HEK293T (cell line): Measurements from ENCODE around the gene PTDSS2.
"Not testable (repeated sequence)": the region's sequence is repeated elsewhere in the genome, so short reads cannot be mapped to it uniquely, and the experiment has no call there.

Experiments used
- ARNT ChIP-seq: fragments of 450-650 bp; IDR thresholded peaks from 2 replicates; pipeline ENCODE4 v1.6.1; 2017; ENCODE audit warnings: mild to moderate bottlenecking
- BHLHE40 ChIP-seq: fragments of 450-650 bp; IDR thresholded peaks from 2 replicates; pipeline ENCODE4 v1.6.1; 2016; ENCODE audit warnings: mild to moderate bottlenecking, moderate library complexity, borderline replicate concordance
- ELF4 ChIP-seq: fragments of 450-650 bp; IDR thresholded peaks from 2 replicates; pipeline ENCODE4 v1.6.1; 2017; ENCODE audit warnings: antibody characterized with exemption
- FOXM1 ChIP-seq: fragments of 450-650 bp; IDR thresholded peaks from 2 replicates; pipeline ENCODE4 v1.6.1; 2017; ENCODE audit warnings: mild to moderate bottlenecking, borderline replicate concordance
- HDGF ChIP-seq: fragments of 450-650 bp; IDR thresholded peaks from 2 replicates; pipeline ENCODE4 v1.6.1; 2017; ENCODE audit warnings: antibody characterized with exemption, borderline replicate concordance
- NFRKB ChIP-seq: fragments of 450-650 bp; IDR thresholded peaks from 2 replicates; pipeline ENCODE4 v1.6.1; 2016; ENCODE audit warnings: mild to moderate bottlenecking, moderate library complexity
- SP1 ChIP-seq: fragments of 450-650 bp; IDR thresholded peaks from 2 replicates; pipeline ENCODE4 v1.6.1; 2017
- TARDBP ChIP-seq: fragments of 450-650 bp; IDR thresholded peaks from 2 replicates; pipeline ENCODE4 v1.6.1; 2016

DNA sequence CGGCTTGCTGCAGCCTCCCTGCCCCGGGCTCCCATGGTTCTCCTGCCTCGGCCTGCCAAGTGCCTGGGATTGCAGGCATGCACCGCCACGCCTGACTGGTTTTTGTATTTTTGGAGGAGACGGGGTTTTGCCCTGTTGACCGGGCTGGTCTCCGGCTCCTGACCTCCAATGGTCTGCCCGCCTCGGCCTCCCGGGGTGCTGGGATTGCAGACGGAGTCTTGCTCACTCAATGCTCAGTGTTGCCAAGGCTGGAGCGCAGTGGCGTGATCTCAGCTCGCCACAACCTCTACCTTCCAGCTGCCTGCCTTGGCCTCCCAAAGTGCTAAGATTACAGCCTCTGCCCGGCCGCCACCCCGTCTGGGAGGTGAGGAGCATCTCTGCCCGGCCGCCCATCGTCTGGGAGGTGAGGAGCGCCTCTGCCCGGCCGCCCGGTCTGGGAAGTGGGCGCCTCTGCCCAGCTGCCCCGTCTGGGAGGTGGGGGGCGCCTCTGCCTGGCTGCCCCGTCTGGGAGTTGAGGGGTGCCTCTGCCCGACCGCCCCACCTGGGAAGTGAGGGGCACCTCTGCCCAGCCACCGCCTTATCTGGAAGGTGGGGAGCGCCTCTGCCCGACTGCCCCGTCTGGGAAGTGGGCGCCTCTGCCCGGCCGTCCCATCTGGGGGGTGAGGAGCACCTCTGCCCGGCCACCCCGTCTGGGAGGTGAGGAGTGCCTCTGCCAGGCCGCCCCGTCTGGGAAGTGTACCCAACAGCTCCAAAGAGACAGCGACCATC is 67.0 kb downstream of the PTDSS2 start:
- not testable (repeated sequence) for TF ChIP-seq HDGF, BHLHE40, SP1, TARDBP, FOXM1, ARNT, NFRKB, ELF4
